MCF 10A (cell line): Measurements from ENCODE around the gene CFAP46. TPM values are rescaled to one million over a fixed set of nuclear protein-coding genes. Genes with fewer than 3 reads are reported as not detected.
"Not testable (repeated sequence)": the region's sequence is repeated elsewhere in the genome, so short reads cannot be mapped to it uniquely, and the experiment has no call there.

ENCODE experiments used
- BruUV-seq: library from RNA; stranded (reverse); fragments of 400-500 nt; replicated peaks from 2 replicates; lab custom pipeline; 2021; lab: Mats Ljungman, UMichigan
- CTCF ChIA-PET: fragments of 300-600 bp; sonication (Branson Sonifier 250); formaldehyde crosslinking; extraction: SDS; loops from one replicate; lab custom pipeline; 2021; ENCODE audit warnings: antibody characterized with exemption, inconsistent platforms; lab: Yijun Ruan, JAX
- POLR2A ChIA-PET: fragments of 300-600, 350-650 bp; sonication (Branson Sonifier 250); formaldehyde crosslinking; extraction: SDS; loops from one replicate; lab custom pipeline; 2020; ENCODE audit warnings: antibody characterized with exemption, inconsistent platforms; lab: Yijun Ruan, JAX
- DNase-seq: peaks from one replicate; pipeline ENCODE4 v3.0.0-alpha.2; 2018; ENCODE audit not compliant: unreplicated experiment
- H3K27ac Mint-ChIP-seq: one replicate; pipeline ENCODE4 v1.8.0; 2022; ENCODE audit warnings: mild to moderate bottlenecking, low read depth, mixed read lengths; ENCODE audit not compliant: unreplicated experiment
- H3K27me3 Mint-ChIP-seq: one replicate; pipeline ENCODE4 v1.8.0; 2022; ENCODE audit warnings: mixed read lengths; ENCODE audit not compliant: insufficient read depth, unreplicated experiment
- H3K36me3 Mint-ChIP-seq: one replicate; pipeline ENCODE4 v1.8.0; 2022; ENCODE audit warnings: mild to moderate bottlenecking, moderate library complexity, mixed read lengths; ENCODE audit not compliant: insufficient read depth, unreplicated experiment
- H3K4me1 Mint-ChIP-seq: one replicate; pipeline ENCODE4 v1.8.0; 2022; ENCODE audit warnings: mixed read lengths; ENCODE audit not compliant: insufficient read depth, unreplicated experiment
- H3K4me3 Mint-ChIP-seq: one replicate; pipeline ENCODE4 v1.8.0; 2022; ENCODE audit warnings: mild to moderate bottlenecking, moderate library complexity, mixed read lengths; ENCODE audit not compliant: unreplicated experiment
- H3K9me3 Mint-ChIP-seq: one replicate; pipeline ENCODE4 v1.8.0; 2022; ENCODE audit warnings: mixed read lengths; ENCODE audit not compliant: unreplicated experiment
- CTCF ChIP-seq: fragments of 200-600 bp; IDR thresholded peaks from one replicate; pipeline ENCODE4 v1.8.0; 2022; ENCODE audit warnings: antibody characterized with exemption, mild to moderate bottlenecking; ENCODE audit not compliant: unreplicated experiment
- intact Hi-C: fragments of 100-400 bp; cut with micrococcal nuclease; formaldehyde crosslinking; loops from 2 replicates; pipeline ENCODE4 v1.14.1; 2022
- total RNA-seq: library from RNA; stranded (reverse); gene quantifications from 2 replicates; pipeline ENCODE4 v1.2.3, GENCODE V29; 2022

The CFAP46 gene
- total RNA-seq, 1 experiment from 2014 or later, result 0.33 TPM

GRCh38 chr10:132897516-132898381 is 44.6 kb downstream of the CFAP46 start:
- Mint-ChIP-seq H3K9me3 (no peaks in the 10 kb centered on the region), H3K4me1 (peaks cover 6% of the 10 kb centered on the region), H3K27ac (no peak overlapping the region), H3K36me3 (peaks cover 4% of the 10 kb centered on the region), H3K27me3 (peaks cover 12% of the 10 kb centered on the region), H3K4me3 (no peak overlapping the region)
- no peak for DNase-seq
- no peak for TF ChIP-seq CTCF
- intact Hi-C loops, result no loop called here
- CTCF ChIA-PET, result interaction anchor here (1.2 kb wide), 1 partner anchor 246 kb away, joined by 3 read pairs; no protein-coding TSS in a partner anchor
- POLR2A ChIA-PET, result no interaction called here
- BruUV-seq, result no TSS peak

DNA sequence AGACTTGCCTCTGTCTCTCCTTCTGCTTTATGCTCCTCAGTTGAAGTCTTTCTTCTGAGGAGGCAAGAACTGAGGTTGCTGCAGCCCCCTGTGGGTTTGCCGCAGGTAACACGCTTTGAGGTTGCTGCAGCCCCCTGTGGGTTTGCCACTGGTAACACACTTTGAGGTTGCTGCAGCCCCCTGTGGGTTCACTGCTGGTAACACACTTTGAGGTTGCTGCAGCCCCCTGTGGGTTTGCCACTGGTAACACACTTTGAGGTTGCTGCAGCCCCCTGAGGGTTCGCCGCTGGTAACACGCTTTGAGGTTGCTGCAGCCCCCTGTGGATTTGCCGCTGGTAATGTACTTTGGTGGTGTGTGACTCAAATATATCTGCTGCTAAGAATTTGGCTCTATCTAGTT is 48.6 kb downstream of the CFAP46 start:
- POLR2A ChIA-PET, result interaction anchor here (0.7 to 1.1 kb wide), 2 partner anchors 9 to 242 kb away, joined by 3 read pairs; no protein-coding TSS in a partner anchor
- H3K9me3 Mint-ChIP-seq, BruUV-seq, H3K36me3 Mint-ChIP-seq, DNase-seq, H3K4me1 Mint-ChIP-seq, H3K27ac Mint-ChIP-seq, intact Hi-C loops, H3K4me3 Mint-ChIP-seq: not testable (repeated sequence)
- CTCF ChIA-PET, result interaction anchor here (1.2 to 3.5 kb wide), 2 partner anchors 10 to 435 kb away, joined by 4 to 12 read pairs; no protein-coding TSS in a partner anchor
- H3K27me3 Mint-ChIP-seq, result peaks cover 36% of the 10 kb centered on the region

GRCh38 chr10:132893090-132893489 is 49.3 kb downstream of the CFAP46 start:
- intact Hi-C loops, result no loop called here
- no peaks in the 10 kb centered on the region for H3K9me3 Mint-ChIP-seq
- BruUV-seq, result no TSS peak
- H3K4me1 Mint-ChIP-seq, result no peaks in the 10 kb centered on the region
- no peak for TF ChIP-seq CTCF
- peaks cover 40% of the 10 kb centered on the region for H3K27me3 Mint-ChIP-seq
- no peak overlapping the region for H3K27ac Mint-ChIP-seq
- H3K36me3 Mint-ChIP-seq, result no peaks in the 10 kb centered on the region
- no peak for DNase-seq
- H3K4me3 Mint-ChIP-seq, result no peak overlapping the region
- ChIA-PET POLR2A (no interaction called here), CTCF (interaction anchor here (0.9 to 3.5 kb wide), 2 partner anchors 11 to 186 kb away, joined by 3 to 12 read pairs; no protein-coding TSS in a partner anchor)

DNA sequence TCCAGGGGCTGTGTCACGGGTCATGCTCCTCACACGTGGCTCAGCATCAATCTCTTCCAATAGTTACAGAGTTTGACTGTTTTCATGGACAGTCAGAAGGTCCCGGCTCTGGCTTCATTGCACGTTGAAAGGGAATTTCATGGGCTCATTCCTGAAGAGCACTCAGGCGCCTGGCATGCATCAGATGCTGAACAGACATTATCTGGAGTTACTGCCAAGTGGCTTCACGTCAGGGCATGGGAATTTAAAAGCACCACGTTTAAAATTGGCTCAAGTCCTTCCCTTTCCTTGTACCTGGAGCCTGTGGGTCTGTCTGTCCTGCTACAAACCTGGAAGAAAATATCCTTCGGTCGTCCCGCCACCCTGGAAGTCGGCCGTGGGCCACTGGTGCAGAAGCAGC is 50.4 kb downstream of the CFAP46 start:
- H3K4me3 Mint-ChIP-seq, result no peak overlapping the region
- TF ChIP-seq CTCF, result no peak
- no peak overlapping the region for H3K27ac Mint-ChIP-seq
- POLR2A ChIA-PET, result no interaction called here
- H3K36me3 Mint-ChIP-seq, result no peaks in the 10 kb centered on the region
- intact Hi-C loops, result no loop called here
- CTCF ChIA-PET, result interaction anchor here (3.5 kb wide), 1 partner anchor 12 kb away, joined by 12 read pairs; no protein-coding TSS in a partner anchor
- no peaks in the 10 kb centered on the region for H3K9me3 Mint-ChIP-seq
- DNase-seq, result no peak
- no TSS peak for BruUV-seq
- peaks cover 51% of the 10 kb centered on the region for H3K27me3 Mint-ChIP-seq
- no peaks in the 10 kb centered on the region for H3K4me1 Mint-ChIP-seq
